GM12875 (cell line): ENCODE results near the gene BCCIP.

Experiments used
- H3K4me3 ChIP-seq: one replicate; pipeline ENCODE4 v1.5.1; 2011; ENCODE audit warnings: low read depth, low read length, control low read depth
- TF ChIP-seq, protein P1 (sequence below): IDR thresholded peaks from 2 replicates; pipeline ENCODE4 v1.5.1; 2011; ENCODE audit warnings: low read depth, mild to moderate bottlenecking, control low read depth, inconsistent platforms, low read length, moderate library complexity, borderline replicate concordance; ENCODE audit not compliant: insufficient read depth

BCCIP gene

DNA sequence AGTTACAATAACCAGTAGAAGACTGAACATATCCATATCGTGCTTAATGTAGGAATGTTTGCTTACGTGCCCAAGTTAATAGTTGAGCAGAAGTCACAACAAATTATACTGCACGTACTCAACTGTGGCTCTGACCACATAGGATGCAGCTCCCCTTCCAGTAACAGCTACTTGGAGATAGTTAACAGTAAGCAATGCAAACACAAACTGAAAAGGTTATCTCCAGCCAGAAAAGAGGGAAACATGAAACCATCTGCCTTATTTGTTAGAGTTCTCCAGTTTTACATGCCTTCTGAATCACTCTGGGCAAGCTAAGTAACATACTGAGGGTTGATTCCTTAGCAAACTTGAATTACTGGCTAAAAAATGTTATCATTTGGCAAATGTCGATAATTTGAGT is 48.0 kb downstream of the BCCIP start:
- TF ChIP-seq, protein P1, sequence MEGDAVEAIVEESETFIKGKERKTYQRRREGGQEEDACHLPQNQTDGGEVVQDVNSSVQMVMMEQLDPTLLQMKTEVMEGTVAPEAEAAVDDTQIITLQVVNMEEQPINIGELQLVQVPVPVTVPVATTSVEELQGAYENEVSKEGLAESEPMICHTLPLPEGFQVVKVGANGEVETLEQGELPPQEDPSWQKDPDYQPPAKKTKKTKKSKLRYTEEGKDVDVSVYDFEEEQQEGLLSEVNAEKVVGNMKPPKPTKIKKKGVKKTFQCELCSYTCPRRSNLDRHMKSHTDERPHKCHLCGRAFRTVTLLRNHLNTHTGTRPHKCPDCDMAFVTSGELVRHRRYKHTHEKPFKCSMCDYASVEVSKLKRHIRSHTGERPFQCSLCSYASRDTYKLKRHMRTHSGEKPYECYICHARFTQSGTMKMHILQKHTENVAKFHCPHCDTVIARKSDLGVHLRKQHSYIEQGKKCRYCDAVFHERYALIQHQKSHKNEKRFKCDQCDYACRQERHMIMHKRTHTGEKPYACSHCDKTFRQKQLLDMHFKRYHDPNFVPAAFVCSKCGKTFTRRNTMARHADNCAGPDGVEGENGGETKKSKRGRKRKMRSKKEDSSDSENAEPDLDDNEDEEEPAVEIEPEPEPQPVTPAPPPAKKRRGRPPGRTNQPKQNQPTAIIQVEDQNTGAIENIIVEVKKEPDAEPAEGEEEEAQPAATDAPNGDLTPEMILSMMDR: no peak
- no peak overlapping the region for H3K4me3 ChIP-seq

GRCh38 chr10:125878957-125879835 is 55.9 kb downstream of the BCCIP start:
- no peak overlapping the region for H3K4me3 ChIP-seq
- TF ChIP-seq, protein P1: no peak

- H3K4me3 ChIP-seq: no peak overlapping the region
- TF ChIP-seq, protein P1: no peak
These were observed 57.4 kb downstream of the BCCIP start for GRCh38 chr10:125880719-125881118.

DNA sequence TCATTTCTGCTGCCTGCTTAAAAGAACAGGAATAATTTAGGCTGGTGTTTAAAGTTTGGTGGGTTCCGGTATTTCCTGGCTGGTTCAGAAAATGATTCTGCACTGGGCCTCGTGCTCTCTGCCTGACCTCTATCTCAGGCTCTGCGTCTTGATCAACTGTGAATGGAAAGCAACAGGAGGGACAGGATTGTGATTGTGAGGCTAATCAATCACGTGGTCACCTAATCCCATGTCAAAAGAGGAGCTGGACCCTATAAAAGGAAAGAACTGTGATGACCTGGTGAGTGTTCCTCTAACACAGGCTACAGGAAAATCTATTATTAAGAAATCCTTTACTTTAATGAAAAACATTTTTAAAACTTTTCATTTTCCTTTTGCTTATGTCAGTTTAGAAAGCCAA is 57.8 kb downstream of the BCCIP start, which contains the start of gene DHX32:
DHX32 (minus strand) TSS at position 101 of the 400 bp plus-strand sequence. CDS start 468 bp downstream, outside the sequence.
- TF ChIP-seq, protein P1: no peak
- no peak within 1 kb of the TSS for H3K4me3 ChIP-seq

DNA sequence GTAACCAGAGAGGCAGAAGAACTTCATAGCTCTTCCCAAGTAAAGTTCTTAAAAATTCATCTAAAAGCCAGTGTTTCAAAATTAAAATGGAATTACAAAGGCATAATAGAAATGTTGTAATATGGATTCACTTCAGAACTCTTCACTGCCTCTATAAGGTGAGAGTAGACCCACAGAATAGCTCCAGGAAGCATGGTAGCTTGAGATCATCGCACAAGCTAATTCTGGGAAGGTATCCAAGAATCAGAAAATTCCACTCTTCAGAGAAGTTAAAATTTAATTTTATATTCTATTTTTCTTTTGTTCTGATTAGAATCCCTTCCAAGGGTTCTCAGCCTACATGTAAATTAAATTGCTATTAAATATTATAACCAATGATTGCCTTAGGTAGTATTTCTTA is 59.2 kb downstream of the BCCIP start:
- no peak overlapping the region for H3K4me3 ChIP-seq
- TF ChIP-seq, protein P1: no peak

GRCh38 chr10:125883211-125883610 is 59.9 kb downstream of the BCCIP start:
- no peak overlapping the region for H3K4me3 ChIP-seq
- TF ChIP-seq, protein P1: no peak
